HG03280 (cell line): ENCODE measurements around the gene FSIP1.

Experiments
- ATAC-seq: cut with Tn5 transposase; IDR thresholded peaks from one replicate; pipeline ENCODE4 v1.9.1; 2021; ENCODE audit warnings: mild to moderate bottlenecking, moderate library complexity; ENCODE audit not compliant: unreplicated experiment

The FSIP1 gene

DNA sequence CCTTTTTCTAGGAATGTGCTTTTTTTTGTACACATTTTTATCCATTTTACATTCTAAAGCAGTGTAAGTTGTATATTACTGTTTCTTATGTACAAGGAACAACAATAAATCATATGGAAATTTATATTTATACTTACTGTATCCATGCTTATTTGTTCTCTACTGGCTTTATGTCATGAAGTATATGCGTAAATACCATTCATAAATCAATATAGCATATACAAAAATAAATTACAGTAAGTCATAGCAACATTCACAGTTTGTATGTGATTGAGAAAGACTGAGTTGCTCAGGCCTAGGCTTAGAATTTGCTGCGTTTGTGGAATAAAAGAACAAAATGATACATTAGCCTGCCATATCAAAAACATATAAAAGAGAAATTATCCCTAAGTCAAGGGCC lies 185.3 kb downstream of the FSIP1 start:
- no peak for ATAC-seq

DNA sequence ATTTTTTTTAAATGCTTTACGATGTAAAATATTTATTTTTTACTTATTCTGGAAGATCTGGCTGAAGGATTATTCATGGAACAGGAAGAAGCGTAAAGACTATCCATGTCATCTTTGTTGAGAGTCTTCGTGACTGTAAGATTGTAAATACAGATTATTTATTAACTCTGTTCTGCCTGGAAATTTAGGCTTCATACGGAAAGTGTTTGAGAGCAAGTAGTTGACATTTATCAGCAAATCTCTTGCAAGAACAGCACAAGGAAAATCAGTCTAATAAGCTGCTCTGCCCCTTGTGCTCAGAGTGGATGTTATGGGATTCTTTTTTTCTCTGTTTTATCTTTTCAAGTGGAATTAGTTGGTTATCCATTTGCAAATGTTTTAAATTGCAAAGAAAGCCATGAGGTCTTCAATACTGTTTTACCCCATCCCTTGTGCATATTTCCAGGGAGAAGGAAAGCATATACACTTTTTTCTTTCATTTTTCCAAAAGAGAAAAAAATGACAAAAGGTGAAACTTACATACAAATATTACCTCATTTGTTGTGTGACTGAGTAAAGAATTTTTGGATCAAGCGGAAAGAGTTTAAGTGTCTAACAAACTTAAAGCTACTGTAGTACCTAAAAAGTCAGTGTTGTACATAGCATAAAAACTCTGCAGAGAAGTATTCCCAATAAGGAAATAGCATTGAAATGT lies 186.1 kb downstream of the FSIP1 start:
- ATAC-seq, result no peak

DNA sequence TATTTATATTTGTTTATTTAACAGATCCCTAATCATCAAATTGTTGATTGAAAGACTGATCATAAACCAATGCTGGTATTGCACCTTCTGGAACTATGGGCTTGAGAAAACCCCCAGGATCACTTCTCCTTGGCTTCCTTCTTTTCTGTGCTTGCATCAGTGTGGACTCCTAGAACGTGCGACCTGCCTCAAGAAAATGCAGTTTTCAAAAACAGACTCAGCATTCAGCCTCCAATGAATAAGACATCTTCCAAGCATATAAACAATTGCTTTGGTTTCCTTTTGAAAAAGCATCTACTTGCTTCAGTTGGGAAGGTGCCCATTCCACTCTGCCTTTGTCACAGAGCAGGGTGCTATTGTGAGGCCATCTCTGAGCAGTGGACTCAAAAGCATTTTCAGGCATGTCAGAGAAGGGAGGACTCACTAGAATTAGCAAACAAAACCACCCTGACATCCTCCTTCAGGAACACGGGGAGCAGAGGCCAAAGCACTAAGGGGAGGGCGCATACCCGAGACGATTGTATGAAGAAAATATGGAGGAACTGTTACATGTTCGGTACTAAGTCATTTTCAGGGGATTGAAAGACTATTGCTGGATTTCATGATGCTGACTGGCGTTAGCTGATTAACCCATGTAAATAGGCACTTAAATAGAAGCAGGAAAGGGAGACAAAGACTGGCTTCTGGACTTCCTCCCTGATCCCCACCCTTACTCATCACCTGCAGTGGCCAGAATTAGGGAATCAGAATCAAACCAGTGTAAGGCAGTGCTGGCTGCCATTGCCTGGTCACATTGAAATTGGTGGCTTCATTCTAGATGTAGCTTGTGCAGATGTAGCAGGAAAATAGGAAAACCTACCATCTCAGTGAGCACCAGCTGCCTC lies 187.1 kb downstream of the FSIP1 start:
- no peak for ATAC-seq

DNA sequence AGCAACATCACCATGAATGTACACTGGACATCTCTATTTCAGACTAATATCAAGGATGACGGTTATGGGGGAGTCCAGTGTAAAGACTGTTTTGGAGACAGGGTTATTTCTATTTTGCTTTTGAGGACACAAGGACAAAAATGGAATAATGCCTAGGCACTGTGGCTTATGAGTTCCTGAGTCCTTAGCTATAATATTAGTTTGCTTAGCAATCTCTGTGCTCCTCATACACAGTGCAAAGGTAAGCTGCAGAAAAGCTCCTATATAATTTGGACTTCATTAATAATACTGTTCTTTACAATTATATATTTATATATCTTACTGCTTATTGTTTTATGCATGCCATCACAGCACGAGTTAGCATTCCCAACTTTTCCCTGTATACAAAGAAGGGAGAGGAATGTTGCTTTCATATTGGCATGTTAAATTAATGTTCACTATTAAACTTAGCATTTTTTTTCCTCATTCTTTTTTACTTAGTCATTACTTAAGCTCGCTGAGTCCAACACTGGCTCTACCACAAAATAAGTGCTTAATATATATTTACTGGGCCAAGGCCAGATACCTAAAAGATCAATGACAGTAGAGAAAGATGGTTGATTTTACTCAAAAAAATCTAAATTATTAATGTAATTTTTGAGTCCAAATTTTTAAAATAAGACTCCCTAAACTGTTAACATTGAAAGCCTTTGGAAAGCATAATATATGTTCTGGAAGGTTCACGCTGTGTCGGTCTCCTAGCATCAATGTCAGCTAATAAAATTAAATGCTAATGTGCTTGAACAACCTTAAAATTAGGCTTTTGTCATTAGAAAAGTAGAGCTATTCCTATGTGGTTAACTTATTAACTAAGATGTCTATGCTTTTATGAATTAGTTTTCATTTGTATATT lies 187.9 kb downstream of the FSIP1 start:
- ATAC-seq, result no peak

DNA sequence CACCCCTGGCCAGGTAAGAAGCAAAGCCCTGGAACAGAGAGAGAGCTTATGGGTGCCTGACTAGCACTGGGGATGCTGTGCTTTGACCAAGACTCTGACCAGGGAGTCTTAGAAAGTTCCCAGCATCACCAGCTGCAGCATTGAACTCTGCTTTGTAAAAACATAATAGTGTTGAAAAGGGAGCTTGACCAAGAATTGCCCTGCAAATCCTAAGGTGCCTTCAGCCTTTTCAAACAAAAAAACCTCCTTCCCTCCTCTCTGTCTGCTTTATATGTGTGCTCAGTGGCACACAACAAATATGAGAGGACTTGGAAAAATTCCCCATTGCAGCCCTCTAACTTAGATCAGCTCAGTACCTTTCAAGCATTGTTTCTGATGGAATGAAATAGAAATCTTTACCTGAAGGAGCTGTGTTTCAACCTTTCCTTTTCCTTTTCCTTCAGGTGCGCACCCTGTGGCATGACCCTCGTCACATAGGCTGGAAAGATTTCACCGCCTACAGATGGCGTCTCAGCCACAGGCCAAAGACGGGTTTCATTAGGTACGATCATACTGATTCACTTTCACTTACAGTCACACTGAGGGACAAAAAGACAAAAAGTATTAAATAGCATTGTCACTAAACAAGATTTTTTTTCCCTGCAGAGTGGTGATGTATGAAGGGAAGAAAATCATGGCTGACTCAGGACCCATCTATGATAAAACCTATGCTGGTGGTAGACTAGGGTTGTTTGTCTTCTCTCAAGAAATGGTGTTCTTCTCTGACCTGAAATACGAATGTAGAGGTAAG lies 188.8 kb downstream of the FSIP1 start:
- ATAC-seq, result no peak

DNA sequence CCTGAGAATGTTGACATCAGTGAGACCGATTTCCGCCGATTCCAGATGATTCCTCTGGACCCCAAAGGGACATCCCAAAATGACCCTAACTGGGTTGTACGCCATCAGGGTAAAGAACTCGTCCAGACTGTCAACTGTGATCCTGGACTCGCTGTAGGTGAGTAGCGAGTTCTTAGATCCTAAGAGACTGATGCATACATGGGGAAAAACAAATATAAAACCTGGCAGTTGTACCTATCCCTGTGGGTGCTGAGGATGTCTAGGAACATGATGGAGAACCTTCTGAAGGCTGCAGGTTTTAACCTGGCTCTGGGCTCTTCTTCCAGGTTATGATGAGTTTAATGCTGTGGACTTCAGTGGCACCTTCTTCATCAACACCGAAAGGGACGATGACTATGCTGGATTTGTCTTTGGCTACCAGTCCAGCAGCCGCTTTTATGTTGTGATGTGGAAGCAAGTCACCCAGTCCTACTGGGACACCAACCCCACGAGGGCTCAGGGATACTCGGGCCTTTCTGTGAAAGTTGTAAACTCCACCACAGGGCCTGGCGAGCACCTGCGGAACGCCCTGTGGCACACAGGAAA lies 189.5 kb downstream of the FSIP1 start:
- ATAC-seq, result no peak

DNA sequence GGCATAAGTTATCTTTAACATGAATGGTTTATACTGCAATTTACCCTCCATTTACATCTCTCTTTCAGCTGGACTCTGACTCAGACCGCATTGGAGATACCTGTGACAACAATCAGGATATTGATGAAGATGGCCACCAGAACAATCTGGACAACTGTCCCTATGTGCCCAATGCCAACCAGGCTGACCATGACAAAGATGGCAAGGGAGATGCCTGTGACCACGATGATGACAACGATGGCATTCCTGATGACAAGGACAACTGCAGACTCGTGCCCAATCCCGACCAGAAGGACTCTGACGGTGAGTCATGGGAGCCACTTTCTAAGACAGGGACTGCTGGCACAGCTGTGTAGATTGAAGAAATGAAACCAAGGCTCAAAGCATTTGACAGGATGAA lies 190.1 kb downstream of the FSIP1 start:
- no peak for ATAC-seq

DNA sequence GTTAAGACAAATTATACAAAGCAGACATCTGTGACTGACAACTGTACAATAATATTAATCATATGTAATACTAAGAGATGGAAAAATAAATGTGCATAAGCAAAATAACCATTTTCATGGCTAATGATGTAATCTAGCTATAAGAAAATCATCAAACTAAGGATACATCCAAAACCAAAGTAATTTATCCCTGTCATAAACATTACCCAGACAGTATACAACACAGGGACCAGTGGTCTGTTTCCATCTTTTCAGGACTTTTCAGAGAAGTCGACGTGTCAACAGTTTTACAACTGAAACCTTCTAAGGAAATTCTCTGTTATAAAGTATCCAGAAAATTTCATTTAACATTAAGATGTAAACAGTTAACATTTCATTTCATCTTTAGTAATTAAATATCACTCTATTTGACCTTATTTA lies 190.7 kb downstream of the FSIP1 start:
- no peak for ATAC-seq

DNA sequence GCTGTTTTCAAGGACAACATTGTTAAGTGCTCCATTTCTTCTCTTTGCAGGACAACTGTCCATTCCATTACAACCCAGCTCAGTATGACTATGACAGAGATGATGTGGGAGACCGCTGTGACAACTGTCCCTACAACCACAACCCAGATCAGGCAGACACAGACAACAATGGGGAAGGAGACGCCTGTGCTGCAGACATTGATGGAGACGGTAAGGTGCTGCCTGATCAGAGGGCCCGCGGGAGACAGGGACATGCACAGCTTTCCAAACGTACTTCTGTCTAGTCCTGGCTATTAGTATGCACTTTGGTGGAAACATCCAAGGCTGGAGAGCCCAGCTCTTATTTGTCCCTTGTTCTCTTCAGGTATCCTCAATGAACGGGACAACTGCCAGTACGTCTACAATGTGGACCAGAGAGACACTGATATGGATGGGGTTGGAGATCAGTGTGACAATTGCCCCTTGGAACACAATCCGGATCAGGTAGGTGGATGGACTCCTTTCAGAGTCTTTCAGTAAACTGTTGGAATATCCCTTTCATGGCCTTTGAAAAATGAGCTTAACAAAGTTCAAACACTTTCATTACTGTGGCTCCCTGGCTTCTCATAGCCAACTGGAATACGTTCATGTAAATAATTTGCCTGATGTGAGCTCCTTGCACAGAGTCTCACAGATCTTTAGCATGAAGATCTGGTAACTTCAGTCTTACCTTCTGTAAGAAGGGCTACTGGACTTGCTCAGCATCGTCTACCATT lies 191.3 kb downstream of the FSIP1 start:
- no peak for ATAC-seq

DNA sequence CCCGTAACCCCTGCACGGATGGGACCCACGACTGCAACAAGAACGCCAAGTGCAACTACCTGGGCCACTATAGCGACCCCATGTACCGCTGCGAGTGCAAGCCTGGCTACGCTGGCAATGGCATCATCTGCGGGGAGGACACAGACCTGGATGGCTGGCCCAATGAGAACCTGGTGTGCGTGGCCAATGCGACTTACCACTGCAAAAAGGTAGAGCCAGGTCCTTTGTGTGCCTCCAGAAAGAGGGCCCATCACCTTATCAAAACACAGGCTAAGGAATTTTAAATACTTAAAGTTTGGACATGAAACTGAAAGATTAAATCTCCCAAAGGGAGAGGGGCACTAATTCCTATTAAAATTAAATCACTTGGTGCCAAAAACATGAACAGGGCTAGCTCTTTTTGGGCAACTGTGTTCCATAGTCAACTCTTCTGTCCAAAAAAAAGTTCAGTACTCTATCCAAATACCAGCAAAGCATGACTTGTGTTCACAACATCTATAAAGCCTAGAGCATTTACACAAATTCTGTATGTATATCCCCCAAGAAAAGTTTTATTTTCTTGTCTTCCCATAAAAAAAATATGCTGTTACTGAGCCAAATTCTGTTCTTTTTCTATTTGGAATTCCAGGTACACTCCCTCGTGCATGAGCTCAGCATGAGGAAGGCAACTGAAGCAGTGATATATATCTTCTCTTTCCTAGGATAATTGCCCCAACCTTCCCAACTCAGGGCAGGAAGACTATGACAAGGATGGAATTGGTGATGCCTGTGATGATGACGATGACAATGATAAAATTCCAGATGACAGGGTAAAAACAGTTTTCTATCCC lies 192.6 kb downstream of the FSIP1 start:
- ATAC-seq, result no peak

DNA sequence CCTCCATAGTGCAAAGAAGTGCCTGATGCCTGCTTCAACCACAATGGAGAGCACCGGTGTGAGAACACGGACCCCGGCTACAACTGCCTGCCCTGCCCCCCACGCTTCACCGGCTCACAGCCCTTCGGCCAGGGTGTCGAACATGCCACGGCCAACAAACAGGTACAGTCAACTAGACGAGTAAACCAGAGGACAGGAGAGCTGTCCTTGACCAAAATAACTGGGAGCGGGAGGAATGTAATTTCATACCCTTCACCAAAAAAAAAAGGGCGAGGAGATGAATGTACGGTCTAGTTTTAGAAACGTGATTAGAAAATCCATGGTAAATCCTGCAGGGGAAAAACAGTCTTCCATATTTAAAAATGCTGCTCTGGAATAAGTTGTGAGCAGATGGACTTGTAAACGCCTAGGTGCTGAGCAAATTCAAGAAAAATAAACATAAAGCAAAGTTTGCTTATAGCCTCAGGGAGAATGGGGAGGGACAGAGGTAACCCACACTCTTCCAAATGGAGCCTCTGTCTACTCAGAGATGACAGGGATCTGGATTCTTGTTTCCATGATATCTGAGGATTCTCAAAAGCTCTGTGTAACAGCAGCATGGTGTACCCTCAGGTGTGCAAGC lies 193.3 kb downstream of the FSIP1 start:
- no peak for ATAC-seq

DNA sequence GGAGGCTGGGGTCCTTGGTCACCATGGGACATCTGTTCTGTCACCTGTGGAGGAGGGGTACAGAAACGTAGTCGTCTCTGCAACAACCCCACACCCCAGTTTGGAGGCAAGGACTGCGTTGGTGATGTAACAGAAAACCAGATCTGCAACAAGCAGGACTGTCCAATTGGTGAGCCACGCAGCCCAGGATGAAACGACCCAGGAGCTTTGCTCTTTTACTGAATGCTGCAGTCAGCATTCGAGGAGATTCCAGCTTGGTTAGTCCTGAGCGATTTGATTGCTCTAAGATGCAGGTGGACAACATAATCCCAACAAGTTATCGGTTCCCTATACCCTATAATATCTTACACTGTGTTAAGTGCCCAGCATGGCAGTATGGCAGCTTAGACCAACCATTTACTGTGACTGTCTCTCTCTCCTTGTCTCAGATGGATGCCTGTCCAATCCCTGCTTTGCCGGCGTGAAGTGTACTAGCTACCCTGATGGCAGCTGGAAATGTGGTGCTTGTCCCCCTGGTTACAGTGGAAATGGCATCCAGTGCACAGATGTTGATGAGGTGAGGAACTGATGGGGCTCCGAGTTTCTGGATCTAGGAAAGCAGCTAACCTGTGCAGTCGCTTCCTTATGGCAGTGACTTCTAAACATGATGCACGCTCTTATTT lies 194.0 kb downstream of the FSIP1 start:
- ATAC-seq, result no peak

DNA sequence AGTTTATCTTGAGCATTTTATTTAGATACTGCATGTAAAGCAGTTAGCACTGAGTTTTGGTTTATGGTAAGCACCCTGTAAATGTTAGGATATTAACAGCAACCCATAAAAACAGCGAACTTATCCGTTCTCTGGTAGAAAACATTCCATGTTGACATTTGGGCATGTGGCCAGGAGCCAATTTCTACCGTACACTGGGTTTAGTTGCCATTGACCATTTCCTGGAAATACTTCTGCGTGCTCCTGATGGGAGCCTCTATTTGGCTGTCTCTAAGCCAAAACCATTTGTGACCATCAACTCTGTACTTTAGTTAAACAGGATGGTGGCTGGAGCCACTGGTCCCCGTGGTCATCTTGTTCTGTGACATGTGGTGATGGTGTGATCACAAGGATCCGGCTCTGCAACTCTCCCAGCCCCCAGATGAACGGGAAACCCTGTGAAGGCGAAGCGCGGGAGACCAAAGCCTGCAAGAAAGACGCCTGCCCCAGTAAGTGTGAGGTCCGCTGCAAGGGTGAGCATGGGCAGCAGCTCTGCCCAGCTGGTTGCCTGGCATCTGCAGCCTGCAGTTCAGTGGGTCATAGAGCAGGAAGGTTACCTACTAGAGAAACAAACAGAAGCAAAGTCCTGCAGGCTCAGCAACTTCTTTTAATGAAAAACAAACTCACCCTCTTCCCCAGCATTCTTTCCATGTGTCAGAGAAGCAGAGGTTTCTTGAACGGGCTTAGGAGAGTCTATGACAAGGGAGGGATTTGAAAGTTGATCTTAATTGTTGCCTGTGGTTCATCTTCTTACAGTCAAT lies 194.7 kb downstream of the FSIP1 start:
- ATAC-seq, result no peak

DNA sequence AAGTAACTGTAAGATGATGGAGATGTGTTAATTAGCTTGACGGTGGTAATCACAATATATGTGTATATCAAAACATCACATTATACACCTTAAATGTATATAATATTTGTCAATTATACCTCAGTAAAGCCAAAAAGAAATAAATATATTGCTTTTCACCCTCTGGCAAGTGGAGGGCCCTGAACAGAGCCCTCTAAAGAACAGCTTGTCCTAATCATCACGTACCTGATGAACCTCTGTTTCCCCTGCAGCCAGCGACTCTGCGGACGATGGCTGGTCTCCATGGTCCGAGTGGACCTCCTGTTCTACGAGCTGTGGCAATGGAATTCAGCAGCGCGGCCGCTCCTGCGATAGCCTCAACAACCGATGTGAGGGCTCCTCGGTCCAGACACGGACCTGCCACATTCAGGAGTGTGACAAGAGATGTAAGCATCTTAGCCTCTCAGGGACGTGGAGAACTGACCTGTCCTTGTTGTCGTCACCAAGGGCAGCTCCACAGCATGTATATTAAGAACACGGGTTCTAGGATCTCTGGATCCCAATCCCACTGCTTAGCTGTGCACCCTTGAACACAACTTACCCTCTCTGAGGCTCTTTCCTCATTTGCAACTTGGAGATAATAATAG lies 195.4 kb downstream of the FSIP1 start:
- ATAC-seq, result no peak

DNA sequence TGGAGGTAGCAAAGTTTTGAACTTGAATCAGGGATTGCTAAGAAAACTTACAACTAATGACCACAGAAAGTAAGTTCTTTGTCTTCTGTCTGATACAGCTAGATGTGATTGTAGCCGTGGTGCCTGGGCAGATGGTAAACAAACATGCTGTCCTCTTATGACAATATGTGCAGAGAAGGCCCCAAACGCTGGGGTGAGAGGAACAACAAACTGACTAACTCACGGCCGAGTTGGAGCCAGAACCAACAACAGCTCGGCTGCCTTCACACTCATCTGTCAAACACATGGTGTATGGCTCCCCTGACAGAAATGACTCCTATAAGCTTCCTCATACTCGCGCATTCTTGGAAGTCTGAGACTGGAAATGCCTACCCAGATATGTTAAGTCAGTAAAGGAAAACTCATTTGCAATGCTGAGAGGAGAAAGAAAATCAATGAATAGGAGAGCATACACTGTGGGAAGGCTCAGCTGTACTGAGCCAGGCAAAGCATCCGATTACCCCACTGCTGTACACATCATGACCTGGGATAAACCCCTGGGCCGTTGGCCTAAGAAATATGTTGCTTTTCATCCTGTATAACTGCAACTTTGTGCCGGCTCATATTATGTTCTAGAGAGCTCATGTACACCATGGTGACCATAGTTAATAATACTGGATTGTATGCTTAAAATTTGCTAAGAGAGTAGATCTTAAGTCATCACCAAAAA lies 196.1 kb downstream of the FSIP1 start:
- no peak for ATAC-seq

DNA sequence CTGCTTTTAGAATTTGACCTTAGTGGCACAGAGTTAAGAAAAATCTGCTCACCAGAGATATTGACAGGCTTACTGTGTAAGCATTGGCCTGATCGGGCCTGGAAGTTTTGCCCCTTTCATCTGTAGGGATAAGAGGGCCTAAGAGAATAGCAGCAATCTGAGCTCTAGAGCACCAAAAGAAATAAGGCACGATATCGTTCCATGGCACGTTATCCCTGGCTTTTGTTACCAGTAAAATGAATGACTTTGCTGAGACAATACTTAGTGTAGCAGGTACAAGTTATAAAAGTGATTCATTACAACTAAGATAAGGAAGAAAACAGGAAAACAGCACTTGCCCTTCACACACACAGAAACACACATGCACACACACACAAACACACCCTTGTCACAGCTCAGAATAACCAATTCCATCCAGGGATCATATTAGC lies 196.8 kb downstream of the FSIP1 start:
- no peak for ATAC-seq
